GM12874 (cell line): ENCODE measurements around the gene TLCD4.

Experiments used
- TF ChIP-seq, protein P1 (sequence below): IDR thresholded peaks from 2 replicates; pipeline ENCODE4 v1.5.1; 2011; ENCODE audit warnings: low read depth, mild to moderate bottlenecking, control low read depth, low read length, moderate library complexity; ENCODE audit not compliant: insufficient read depth

Gene TLCD4

DNA sequence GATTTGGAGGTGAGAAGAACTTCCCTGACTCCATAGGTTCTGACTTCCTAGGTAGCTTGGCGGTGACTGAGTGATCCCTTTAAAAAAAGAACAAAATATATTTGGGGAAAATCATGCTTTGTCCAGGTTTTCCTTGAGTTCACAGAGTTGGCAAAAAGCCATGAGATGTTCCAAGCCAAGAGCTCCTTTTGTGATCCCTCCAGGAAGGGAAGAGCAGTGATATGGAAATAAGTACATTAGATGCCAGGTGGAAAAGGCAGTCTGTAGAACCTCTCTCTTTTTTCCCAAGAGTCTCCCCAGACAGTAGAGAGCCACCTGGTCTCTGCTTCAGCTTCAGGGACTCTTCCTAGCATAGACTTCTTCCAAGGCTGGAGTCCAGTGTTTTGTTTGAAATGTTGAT, 10.2 kb downstream of the TLCD4 start:
- TF ChIP-seq, protein P1, sequence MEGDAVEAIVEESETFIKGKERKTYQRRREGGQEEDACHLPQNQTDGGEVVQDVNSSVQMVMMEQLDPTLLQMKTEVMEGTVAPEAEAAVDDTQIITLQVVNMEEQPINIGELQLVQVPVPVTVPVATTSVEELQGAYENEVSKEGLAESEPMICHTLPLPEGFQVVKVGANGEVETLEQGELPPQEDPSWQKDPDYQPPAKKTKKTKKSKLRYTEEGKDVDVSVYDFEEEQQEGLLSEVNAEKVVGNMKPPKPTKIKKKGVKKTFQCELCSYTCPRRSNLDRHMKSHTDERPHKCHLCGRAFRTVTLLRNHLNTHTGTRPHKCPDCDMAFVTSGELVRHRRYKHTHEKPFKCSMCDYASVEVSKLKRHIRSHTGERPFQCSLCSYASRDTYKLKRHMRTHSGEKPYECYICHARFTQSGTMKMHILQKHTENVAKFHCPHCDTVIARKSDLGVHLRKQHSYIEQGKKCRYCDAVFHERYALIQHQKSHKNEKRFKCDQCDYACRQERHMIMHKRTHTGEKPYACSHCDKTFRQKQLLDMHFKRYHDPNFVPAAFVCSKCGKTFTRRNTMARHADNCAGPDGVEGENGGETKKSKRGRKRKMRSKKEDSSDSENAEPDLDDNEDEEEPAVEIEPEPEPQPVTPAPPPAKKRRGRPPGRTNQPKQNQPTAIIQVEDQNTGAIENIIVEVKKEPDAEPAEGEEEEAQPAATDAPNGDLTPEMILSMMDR = no peak

DNA sequence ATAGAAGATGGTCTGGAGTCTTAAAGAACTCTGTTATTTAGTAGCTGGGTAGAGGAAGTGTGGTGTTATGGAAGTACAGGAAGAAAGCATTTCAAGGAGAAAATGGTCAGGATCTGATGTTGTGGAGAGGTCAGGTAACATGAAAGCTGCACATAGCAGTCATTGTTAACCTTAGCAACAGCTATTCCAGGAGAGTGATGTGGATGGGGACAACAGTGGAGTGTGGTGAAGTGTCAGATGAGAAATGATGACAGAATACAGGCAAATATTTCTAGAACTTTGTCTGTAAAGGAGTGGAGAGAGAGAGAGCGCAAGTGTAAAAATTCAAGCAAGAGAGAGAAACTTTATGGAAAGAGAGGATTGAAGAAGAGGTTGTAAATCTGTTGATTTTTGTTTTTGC, 15.6 kb downstream of the TLCD4 start:
- TF ChIP-seq, protein P1 = no peak

DNA sequence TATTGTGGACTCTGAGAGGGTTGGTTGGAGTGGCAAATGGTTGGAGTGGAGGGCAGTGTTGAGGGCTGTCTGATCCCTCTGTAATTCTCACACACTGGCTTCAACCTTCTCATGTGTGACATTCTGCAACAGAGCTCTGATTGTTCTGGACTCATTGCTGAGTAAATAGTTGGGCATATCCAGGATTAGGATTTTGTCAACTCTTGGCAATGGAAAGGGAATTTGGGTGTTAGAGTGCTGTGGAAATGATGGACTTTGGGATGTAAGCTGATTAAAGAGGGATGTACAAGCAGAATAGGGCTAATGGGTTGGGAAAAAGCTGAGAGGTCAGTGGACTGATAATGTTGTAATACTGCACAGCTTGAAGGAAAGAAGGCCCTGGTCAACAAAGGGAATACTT, 16.5 kb downstream of the TLCD4 start:
- TF ChIP-seq, protein P1 = no peak

DNA sequence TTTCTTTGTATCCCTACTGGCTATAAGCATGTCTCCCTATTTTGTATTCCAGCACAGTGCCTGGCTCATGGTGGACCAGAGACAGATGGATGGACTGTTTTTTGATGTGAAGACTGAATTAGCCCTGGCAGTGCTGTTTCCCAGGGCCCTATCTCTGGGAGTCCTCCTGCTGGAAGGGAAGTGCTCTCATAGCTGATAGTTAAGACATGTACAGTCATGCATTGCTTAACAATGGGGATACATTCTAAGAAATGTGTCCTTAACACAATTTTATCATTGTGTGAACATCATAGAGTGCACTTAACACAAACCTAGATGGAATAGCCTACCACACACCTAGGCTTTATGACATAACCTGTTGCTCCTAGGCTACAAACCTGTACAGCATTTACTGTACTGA, 21.1 kb downstream of the TLCD4 start:
- TF ChIP-seq, protein P1 = no peak

DNA sequence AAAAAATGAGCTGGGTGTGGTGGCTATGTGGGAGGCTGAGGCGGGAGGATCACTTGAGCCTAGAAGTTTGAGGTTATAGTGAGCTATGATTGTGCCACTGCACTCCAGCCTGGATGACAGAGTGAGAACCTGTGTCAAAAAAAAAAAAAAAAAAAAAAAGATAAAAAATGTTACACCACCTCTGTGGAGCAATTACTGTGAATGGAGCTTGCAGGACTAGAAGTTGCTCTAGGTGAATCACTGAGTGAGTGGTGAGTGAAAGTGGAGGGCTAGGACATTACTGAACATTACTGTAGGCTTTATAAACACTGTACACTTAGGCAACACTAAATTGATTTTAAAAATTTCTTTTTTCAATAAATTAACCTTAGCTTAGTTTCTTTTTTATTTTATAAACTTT, 21.9 kb downstream of the TLCD4 start:
- TF ChIP-seq, protein P1 = no peak

DNA sequence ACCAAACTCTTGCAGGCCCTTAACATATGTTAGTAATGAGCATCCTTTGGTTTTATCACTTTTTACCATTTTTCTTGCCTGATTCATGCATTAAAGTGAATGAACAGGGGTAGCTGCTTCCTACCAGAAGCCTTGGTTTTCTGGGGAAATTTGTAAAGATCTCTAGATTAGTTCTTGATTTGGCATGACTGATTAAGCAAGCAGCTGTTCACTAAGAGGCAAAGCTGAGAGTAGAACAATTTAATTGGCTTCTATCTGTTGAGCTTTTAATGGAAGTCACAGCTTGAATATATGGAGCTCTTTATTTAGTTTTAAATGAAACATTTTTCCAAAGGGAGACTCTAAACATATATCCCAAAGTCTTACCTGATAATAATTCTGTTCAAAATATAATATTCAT, 23.6 kb downstream of the TLCD4 start:
- TF ChIP-seq, protein P1 = no peak

DNA sequence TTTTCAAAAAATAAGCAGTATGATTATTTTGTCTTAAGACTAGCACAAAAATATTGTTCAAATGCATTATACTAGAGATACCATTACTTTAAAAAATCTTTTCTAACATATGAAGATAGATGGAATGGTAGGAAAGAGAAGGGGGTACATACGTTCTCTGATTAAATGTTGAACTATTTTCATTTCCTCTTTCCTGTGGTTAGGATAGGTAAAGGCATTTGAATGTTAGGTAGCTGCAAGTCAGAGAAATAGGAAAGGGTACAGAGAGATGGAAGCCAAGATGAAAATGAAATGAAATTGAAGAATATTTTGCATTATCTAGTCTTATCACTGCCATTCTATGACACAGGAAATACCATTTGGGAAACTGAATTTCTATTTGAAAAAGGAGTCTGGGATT, 28.3 kb downstream of the TLCD4 start:
- TF ChIP-seq, protein P1 = no peak

DNA sequence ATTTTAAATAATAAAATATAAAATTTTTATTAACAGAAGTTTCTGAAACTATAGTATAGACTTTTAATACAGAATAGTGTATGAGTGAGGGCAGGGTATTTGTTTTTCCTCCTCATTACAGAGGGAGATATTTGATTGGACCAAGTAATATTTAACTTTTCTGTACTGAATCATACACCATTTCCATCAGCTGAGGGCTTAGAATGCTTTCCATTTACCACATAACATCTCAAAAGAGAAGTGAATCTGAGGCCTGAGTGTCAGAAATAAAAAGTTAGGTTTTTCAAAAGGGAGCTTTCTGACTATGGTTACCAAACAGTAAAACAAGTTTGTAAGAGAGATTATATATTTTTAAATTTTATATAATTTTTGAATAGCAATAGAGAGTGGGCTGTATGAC, 29.5 kb downstream of the TLCD4 start:
- TF ChIP-seq, protein P1 = no peak
